ENCODE measurements around the gene PNKD. TPM values are rescaled to one million over a fixed set of nuclear protein-coding genes. Genes with fewer than 3 reads are reported as not detected.
A peak's percentile ranks its signal among the peaks of the same experiment; 100 is the strongest.

The PNKD gene
- total RNA-seq, 1 experiment from 2014 or later, result 58.1 TPM

DNA sequence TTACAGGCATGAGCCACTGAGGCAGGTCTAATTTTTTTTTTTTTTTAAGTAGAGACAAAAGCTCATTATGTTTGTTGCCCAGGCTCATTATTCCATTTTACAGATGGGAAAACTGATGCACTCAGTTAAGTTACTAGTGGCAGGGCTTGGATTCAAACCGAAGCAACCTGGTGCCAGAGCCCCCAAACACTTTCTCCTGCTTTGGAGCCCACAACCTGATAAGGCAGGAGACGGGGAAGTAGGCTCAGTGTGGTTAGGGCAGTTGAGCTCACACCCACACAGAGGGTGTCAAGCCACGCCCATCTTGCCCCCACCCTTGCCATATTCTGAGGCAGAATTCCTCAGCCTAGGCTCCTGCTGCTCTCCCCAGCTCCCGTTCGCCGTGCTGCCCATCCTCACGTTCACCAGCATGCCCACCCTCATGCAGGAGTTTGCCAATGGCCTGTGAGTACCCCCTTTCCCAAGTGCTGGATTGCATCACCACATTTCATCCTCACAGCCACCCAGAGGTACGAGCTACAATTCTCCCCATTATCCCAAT, 123.5 kb downstream of the PNKD start:
- no peak overlapping the region for H3K27ac ChIP-seq (ENCODE audit: low read depth, low read length)
- no peaks in the 10 kb centered on the region for H3K36me3 ChIP-seq (ENCODE audit: control insufficient read depth in 1 of 2, insufficient read depth in 2 of 2, low read length in 2 of 2)
- RAD21 ChIA-PET (ENCODE audit: low non-redundant PET in 1 of 2, low total read pairs in 2 of 2, uncharacterized antibody in 2 of 2, unreplicated experiment in 2 of 2), result no interaction called here
- BruUV-seq (replicated peaks), result no TSS peak
- no peaks in the 10 kb centered on the region for H4K20me1 ChIP-seq (ENCODE audit: insufficient read depth)
- peak overlapping the region; percentile 90; the same call in 1 of the 2 replicates for H3K4me2 ChIP-seq (ENCODE audit: low read length)
- TF ChIP-seq SRF (IDR thresholded peaks at IDR 0.05; ENCODE audit: low read depth), result no peak
- TF ChIP-seq, protein P1, sequence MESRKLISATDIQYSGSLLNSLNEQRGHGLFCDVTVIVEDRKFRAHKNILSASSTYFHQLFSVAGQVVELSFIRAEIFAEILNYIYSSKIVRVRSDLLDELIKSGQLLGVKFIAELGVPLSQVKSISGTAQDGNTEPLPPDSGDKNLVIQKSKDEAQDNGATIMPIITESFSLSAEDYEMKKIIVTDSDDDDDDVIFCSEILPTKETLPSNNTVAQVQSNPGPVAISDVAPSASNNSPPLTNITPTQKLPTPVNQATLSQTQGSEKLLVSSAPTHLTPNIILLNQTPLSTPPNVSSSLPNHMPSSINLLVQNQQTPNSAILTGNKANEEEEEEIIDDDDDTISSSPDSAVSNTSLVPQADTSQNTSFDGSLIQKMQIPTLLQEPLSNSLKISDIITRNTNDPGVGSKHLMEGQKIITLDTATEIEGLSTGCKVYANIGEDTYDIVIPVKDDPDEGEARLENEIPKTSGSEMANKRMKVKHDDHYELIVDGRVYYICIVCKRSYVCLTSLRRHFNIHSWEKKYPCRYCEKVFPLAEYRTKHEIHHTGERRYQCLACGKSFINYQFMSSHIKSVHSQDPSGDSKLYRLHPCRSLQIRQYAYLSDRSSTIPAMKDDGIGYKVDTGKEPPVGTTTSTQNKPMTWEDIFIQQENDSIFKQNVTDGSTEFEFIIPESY (IDR thresholded peaks at IDR 0.05; ENCODE audit: extremely low read depth, insufficient replicate concordance, low read length), result no peak
- TF ChIP-seq SP1 (IDR thresholded peaks at IDR 0.05; ENCODE audit: low read depth), result no peak
- TF ChIP-seq CEBPB (IDR thresholded peaks at IDR 0.05; ENCODE audit: low read depth), result no peak
- no peak for TF ChIP-seq SIN3A (IDR thresholded peaks at IDR 0.05; ENCODE audit: low read depth)
- no peak for TF ChIP-seq EZH2phosphoT487 (IDR thresholded peaks at IDR 0.05; ENCODE audit: borderline replicate concordance)
- TF ChIP-seq, protein P2, sequence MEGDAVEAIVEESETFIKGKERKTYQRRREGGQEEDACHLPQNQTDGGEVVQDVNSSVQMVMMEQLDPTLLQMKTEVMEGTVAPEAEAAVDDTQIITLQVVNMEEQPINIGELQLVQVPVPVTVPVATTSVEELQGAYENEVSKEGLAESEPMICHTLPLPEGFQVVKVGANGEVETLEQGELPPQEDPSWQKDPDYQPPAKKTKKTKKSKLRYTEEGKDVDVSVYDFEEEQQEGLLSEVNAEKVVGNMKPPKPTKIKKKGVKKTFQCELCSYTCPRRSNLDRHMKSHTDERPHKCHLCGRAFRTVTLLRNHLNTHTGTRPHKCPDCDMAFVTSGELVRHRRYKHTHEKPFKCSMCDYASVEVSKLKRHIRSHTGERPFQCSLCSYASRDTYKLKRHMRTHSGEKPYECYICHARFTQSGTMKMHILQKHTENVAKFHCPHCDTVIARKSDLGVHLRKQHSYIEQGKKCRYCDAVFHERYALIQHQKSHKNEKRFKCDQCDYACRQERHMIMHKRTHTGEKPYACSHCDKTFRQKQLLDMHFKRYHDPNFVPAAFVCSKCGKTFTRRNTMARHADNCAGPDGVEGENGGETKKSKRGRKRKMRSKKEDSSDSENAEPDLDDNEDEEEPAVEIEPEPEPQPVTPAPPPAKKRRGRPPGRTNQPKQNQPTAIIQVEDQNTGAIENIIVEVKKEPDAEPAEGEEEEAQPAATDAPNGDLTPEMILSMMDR (IDR thresholded peaks at IDR 0.05 in 2 of 3, conservative IDR thresholded peaks at IDR 0.05 in 1 of 3; ENCODE audit: borderline replicate concordance in 1 of 3, insufficient read depth in 1 of 3, low read depth in 2 of 3, low read length in 2 of 3), result no peak
- TF ChIP-seq ZNF274 (IDR thresholded peaks at IDR 0.05; ENCODE audit: low read depth, low read length), result no peak
- TF ChIP-seq JUND (IDR thresholded peaks at IDR 0.05), result no peak
- no peak for TF ChIP-seq ELF1 (IDR thresholded peaks at IDR 0.05; ENCODE audit: borderline replicate concordance, low read depth)
- H3K4me3 ChIP-seq (replicated peaks in 1 of 2; ENCODE audit: low read depth in 1 of 2, low read length in 2 of 2), result no peak overlapping the region
- DNase-seq (ENCODE audit: low read depth, low spot score) (no peak), ATAC-seq (no peak)
- H3K27me3 ChIP-seq (ENCODE audit: insufficient read depth, low read length), result no peaks in the 10 kb centered on the region
- H2AFZ ChIP-seq (ENCODE audit: low read depth, low read length, poor library complexity, severe bottlenecking), result no peak overlapping the region
- H3K9me2 ChIP-seq (ENCODE audit: insufficient read depth), result no peaks in the 10 kb centered on the region
- H3K79me2 ChIP-seq (ENCODE audit: insufficient read depth, low read length), result peaks cover 4% of the 10 kb centered on the region; the same call in 1 of the 2 replicates
- intact Hi-C loops (cut with micrococcal nuclease), result no loop called here
- H3K9ac ChIP-seq (ENCODE audit: low read length), result no peak overlapping the region
- peaks cover 24 to 48% of the 10 kb centered on the region in 2 experiments for H3K4me1 ChIP-seq (ENCODE audit: control insufficient read depth in 1 of 2, insufficient read depth in 2 of 2, low read length in 2 of 2)
- no peaks in the 10 kb centered on the region for H3K9me3 ChIP-seq (ENCODE audit: control insufficient read depth in 1 of 2, insufficient read depth in 1 of 2, low read depth in 1 of 2, low read length in 2 of 2)
- POLR2A ChIA-PET, result interaction anchor here (0.6 to 1.2 kb wide), 3 partner anchors 107 to 124 kb away, joined by 3 to 9 read pairs (median 5); partner anchors contain the start of genes AAMP and PNKD
- CTCF ChIA-PET, result interaction anchor here (0.7 to 1.5 kb wide), 6 partner anchors 92 to 122 kb away, joined by 3 to 4 read pairs (median 4); no protein-coding TSS in a partner anchor
